NOMO-1 (cell line): ENCODE data around the gene GALNT10.

Source experiments
- DNase-seq, 2 experiments: peaks; one replicate each; lab custom pipeline; 2025; ENCODE audit not compliant: unreplicated experiment in 2 of 2; lab: John Stamatoyannopoulos, UW

The GALNT10 gene

DNA sequence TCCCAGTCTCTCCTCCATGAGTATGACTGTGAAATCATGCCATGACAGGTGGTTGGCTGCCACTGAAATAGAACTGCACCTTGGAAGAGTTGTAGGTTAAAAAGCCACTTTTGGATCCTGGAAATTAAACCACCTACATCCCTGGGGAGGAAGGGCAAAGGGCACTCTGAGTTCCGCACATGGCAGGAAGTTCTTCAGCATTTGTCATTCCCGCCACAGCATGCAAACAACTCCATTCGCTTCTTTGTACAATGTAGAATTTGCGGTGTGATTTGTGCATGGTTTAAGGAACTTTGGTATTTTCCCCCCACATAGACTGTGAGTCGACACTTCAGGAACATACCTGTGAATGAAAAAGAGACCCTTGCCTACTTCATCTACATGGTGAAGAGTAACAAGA is 265.1 kb downstream of the GALNT10 start:
- no peak for DNase-seq

DNA sequence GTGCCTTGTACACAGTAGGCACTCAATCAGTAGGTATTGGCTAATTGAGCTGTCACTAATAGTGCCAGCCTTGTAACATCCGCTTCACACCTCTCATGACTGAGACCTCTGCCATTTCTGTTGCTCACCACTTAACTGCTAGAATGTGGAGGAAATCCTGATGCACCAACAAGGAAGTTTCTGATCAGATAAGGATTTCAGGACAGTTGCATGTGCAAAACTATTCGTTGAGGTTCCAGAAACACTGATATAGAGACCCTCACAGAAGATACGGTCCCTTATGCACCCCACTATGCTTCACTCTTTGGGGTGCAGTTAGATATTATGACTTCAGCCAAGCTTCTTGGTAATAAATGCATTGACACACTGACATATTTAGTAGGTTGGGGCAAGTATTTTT is 266.0 kb downstream of the GALNT10 start:
- no peak for DNase-seq

DNA sequence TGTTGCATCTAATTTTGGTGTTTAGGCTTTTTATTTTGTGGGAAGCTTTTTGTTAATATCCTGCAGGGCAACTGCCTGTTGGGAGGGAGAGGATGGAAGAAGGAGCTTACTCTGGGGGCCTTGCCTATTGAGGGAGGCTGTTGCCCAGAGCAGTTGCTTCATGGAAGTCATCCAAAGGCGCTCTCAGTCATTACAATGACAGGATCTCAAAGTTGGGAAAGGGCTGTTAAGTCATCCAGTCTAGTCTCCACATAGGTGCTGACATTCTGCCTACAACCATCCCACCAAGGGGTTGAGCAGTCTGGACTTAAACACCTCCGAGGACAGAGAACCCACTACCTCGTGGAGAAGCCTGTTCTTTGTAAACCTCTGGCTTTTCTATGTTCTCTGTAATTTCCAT is 268.5 kb downstream of the GALNT10 start:
- no peak for DNase-seq

DNA sequence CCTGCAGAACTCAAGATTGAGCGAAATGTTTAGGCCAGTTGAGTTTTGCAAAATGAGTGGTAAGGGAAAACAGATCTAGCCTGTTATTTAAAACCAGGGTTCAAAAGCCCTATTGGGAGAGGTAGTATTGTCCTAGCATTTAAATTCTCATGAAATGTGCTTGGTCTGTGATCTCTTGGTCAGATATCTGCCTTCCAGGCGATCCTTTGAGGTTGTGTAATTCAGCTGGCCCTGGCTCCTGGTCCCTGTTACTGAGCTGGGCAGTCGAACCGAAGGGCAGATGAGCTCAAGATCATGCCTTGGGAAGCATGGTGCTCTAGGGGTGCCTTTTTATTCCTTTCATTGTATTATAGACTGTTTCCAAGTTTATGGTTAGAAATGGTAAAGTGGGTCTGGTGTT is 269.6 kb downstream of the GALNT10 start:
- DNase-seq: no peak

DNA sequence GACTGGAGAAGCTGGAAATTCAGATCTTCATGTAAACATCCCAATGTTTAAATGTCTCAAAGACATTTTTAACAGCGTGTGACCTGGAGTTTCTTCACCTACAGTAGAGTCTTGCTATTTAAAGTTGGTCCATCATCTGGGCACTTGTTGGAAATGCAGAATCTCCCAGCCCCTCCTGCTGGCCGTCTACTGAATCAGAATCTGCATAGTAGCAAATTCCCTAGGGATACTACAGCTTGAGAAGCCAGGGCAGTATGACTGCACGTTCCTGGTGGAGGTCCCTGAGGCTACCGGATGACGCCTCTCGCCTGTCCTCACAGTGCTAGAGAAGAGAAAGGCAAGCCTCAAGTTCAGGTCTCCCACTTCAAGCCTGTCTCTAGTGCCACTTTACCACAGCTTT is 271.0 kb downstream of the GALNT10 start:
- DNase-seq: no peak

DNA sequence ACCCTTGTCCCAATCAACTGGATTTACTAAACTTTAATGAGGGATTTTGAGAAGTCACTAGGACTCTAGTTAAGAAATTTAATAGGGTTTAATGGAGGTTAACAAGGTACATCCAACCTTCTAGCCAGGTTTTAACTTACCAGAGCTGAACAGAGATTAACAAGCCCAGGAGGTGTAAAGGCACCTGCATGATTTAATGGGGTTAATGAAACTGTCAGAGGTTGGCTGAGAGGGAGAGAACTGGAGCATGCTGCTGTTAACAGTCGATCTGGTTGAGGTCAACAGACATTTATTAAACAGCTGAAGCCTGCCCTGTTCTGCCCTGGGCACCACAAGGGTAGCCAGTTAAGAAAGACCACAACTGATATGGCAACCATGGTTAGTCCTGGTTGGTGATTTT is 273.9 kb downstream of the GALNT10 start:
- DNase-seq: no peak

DNA sequence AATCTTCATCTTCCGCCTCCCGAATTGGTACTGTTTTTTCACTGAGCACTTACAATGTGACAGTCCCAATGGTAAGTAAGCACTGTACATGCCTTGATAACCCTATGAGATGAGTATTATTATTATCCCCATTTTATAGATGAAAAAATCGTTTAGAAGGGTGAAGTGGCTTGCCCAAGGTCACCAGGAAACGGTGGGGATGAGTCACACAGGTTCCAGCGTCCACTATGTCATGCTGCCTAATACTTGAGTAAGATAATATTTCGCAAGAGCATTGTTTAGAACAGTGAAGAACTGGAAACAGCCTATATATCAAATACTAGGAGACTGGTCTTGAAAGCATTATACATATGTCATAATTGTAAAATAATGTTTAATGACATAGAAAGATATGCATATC is 274.6 kb downstream of the GALNT10 start:
- DNase-seq: peak; percentile 53 to 92

DNA sequence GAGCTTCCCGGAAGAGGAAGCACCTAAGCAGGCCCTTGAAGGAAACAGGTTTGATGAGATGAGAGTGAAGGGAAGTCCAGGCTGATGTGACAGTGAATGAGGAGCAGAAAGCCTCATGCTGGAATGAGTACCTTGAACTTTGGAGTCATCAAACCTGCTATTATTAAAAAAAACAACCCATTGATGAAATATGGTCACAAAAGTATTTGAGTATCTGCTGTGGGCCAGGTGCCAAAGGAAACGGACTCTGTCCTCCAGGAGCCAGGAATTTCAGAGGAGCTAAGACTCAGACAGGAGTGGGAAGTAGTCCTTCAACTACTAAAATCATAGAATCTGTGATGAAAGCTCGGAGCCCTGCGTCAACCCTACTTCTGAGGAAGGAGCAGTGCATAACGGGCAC is 275.6 kb downstream of the GALNT10 start:
- DNase-seq: no peak

DNA sequence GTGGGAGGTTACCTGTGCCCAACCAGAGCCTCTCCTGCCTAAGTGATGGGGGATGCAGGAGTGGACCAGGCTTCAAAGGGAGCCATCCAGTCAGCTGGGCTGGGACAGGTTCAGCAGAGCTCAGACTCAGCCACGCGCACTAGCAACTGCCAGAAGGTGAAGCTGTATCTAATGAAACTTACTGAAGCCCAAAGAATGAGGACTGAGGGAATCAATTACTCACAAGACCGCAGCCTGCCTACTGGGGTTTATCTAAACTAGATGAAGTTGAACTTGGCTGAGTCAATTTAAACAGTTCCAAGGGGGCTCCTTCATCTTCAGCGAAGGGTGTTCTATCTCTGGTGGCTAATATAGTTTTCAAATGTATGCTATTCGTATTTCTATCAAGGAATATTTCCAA is 276.1 kb downstream of the GALNT10 start:
- DNase-seq: no peak

DNA sequence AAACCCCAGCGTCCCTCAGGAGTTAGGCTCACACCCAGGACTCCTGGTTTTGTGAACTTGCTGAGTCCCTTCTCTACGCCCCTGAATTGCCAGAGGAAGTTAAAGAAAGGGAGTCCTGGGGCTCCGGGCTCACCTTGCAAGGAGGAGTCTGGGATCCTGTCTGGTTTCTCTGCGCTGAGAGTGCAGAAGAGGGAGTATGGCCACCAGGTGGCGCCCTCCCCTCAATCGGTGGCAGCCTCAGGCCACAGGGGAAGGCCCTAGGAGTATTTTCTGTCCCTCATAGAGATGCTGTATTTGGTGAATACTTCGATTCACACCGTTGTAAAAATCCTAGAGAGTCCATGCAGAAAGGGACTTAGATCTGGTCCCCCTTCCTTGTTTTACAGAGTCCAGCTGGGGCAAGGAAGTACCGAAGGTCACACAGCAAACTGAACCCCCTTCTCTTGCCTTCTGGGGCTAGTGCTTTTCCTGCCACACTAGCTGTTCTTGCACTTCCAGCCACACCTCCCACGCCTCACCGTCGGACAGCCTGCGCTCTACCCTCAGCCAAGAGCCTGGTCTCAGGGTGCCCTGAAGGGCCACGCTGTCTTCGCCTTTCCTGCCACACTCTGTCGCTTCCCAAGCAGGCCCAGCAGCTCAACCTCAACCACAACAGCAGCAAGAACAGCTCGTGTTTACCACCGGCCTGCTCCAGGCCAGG is 277.3 kb downstream of the GALNT10 start:
- DNase-seq: peak; percentile 37 to 59

DNA sequence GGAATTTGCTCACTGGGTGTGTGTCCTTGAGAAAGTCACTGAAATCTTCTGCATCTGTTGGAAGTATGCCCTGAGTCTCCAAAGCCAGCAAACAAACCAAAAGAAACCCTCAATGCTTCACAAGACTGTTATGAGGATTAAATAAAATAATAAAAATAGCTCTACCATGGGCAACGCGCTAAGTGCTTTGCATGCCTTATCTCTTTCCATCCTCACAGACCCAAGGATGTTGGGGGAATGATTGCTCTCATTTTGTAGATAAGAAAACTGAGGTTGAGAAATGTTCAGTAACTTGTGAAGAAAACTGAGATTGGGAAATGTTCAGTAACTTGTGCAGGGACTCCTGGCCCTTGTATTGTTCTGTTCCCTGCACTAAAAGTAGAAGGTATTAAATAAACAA is 279.6 kb downstream of the GALNT10 start:
- DNase-seq: no peak
